SK-N-MC (cell line): Measurements from ENCODE around the gene TUBB4A.

Experiments
- DNase-seq: peaks from one replicate; pipeline ENCODE4 v3.0.0-alpha.2; 2011; ENCODE audit warnings: low read depth, low spot score
- H3K27ac ChIP-seq: fragments of 200-600 bp; sonication (generic); 2 replicates; pipeline ENCODE4 v1.5.1; 2016; ENCODE audit warnings: mixed run types
- H3K36me3 ChIP-seq: fragments of 200-600 bp; sonication (generic); 2 replicates; pipeline ENCODE4 v1.6.1; 2017; ENCODE audit warnings: antibody characterized with exemption, low read length, mixed read lengths; ENCODE audit not compliant: insufficient read depth
- H3K4me3 ChIP-seq: fragments of 200-600 bp; sonication (generic); 2 replicates; pipeline ENCODE4 v1.5.1; 2016
- H3K9ac ChIP-seq: fragments of 200-600 bp; sonication (generic); 2 replicates; pipeline ENCODE4 v1.8.0; 2017; ENCODE audit warnings: mixed run types, mixed read lengths; ENCODE audit not compliant: insufficient read length
- H3K9me3 ChIP-seq: fragments of 200-600 bp; sonication (generic); 2 replicates; pipeline ENCODE4 v1.6.1; 2017; ENCODE audit warnings: low read depth, mild to moderate bottlenecking, antibody characterized with exemption, low read length, moderate library complexity, mixed read lengths
- EZH2 ChIP-seq: fragments of 200-600 bp; sonication (generic); IDR thresholded peaks from one replicate; pipeline ENCODE4 v1.6.1; 2017; ENCODE audit warnings: antibody characterized with exemption
- FOXP2 ChIP-seq: optimal IDR thresholded peaks from 2 replicates; pipeline ENCODE3; 2011; ENCODE audit warnings: mild to moderate bottlenecking, moderate library complexity; ENCODE audit not compliant: insufficient read depth; ENCODE audit errors: extremely low read length, control extremely low read depth
- POLR2AphosphoS5 ChIP-seq: IDR thresholded peaks from 2 replicates; pipeline ENCODE4 v1.6.1; 2012; ENCODE audit warnings: mild to moderate bottlenecking, low read depth, low read length, borderline replicate concordance

Gene TUBB4A

GRCh38 chr19:6471076-6471475 lies 31.0 kb downstream of the TUBB4A start:
- Histone ChIP-seq H3K36me3 (no peaks in the 10 kb centered on the region), H3K4me3 (no peak overlapping the region), H3K27ac (no peak overlapping the region), H3K9me3 (no peaks in the 10 kb centered on the region), H3K9ac (no peak overlapping the region)
- DNase-seq: no peak
- TF ChIP-seq EZH2: no peak
- no peak for TF ChIP-seq FOXP2
- TF ChIP-seq POLR2AphosphoS5: no peak

- no peaks in the 10 kb centered on the region for H3K36me3 ChIP-seq
- no peak overlapping the region for H3K27ac ChIP-seq
- no peak for DNase-seq
- H3K9ac ChIP-seq: no peak overlapping the region
- H3K4me3 ChIP-seq: no peak overlapping the region
- no peak for TF ChIP-seq EZH2
- no peak for TF ChIP-seq POLR2AphosphoS5
- TF ChIP-seq FOXP2: no peak
- no peaks in the 10 kb centered on the region for H3K9me3 ChIP-seq
These were observed 31.9 kb downstream of the TUBB4A start for GRCh38 chr19:6470173-6470572.

GRCh38 chr19:6467384-6467783 lies 34.7 kb downstream of the TUBB4A start:
- Histone ChIP-seq H3K4me3 (no peak overlapping the region), H3K9ac (no peak overlapping the region), H3K36me3 (no peaks in the 10 kb centered on the region), H3K9me3 (no peaks in the 10 kb centered on the region), H3K27ac (no peak overlapping the region)
- DNase-seq: no peak
- TF ChIP-seq FOXP2: no peak
- no peak for TF ChIP-seq EZH2
- TF ChIP-seq POLR2AphosphoS5: no peak

GRCh38 chr19:6466526-6467248 lies 35.4 kb downstream of the TUBB4A start:
- Histone ChIP-seq H3K9ac (no peak overlapping the region), H3K36me3 (no peaks in the 10 kb centered on the region), H3K4me3 (no peak overlapping the region), H3K9me3 (no peaks in the 10 kb centered on the region), H3K27ac (no peak overlapping the region)
- no peak for DNase-seq
- TF ChIP-seq EZH2: no peak
- no peak for TF ChIP-seq FOXP2
- no peak for TF ChIP-seq POLR2AphosphoS5

- TF ChIP-seq POLR2AphosphoS5 (no peak), FOXP2 (no peak), EZH2 (no peak)
- Histone ChIP-seq H3K9ac (no peak overlapping the region), H3K36me3 (no peaks in the 10 kb centered on the region), H3K27ac (no peak overlapping the region), H3K9me3 (no peaks in the 10 kb centered on the region), H3K4me3 (no peak overlapping the region)
- DNase-seq: no peak
These were observed 36.4 kb downstream of the TUBB4A start for GRCh38 chr19:6465663-6466062.

GRCh38 chr19:6465006-6465405 lies 37.1 kb downstream of the TUBB4A start:
- no peak for DNase-seq
- Histone ChIP-seq H3K4me3 (no peak overlapping the region), H3K9ac (no peak overlapping the region), H3K36me3 (no peaks in the 10 kb centered on the region), H3K27ac (no peak overlapping the region), H3K9me3 (no peaks in the 10 kb centered on the region)
- TF ChIP-seq EZH2 (no peak), POLR2AphosphoS5 (no peak), FOXP2 (no peak)

- no peak within 1 kb of the TSS for H3K4me3 ChIP-seq
- TF ChIP-seq FOXP2 (no peak), EZH2 (no peak), POLR2AphosphoS5 (no peak)
- no peak within 1 kb of the TSS for H3K27ac ChIP-seq
- no peaks in the 10 kb centered on the region for H3K36me3 ChIP-seq
- DNase-seq: no peak
- H3K9ac ChIP-seq: no peak within 1 kb of the TSS
- no peaks in the 10 kb centered on the region for H3K9me3 ChIP-seq
These were observed 37.8 kb downstream of the TUBB4A start, which contains the start of gene CRB3 for GRCh38 chr19:6464070-6464873. CRB3 (plus strand) TSS chr19:6464271; CDS start chr19:6464702, 431 bp downstream.

- DNase-seq: peak; percentile 88
- H3K9ac ChIP-seq: peak overlapping the region; percentile 71
- H3K36me3 ChIP-seq: peaks cover 4% of the 10 kb centered on the region; the same call in 1 of the 2 replicates
- H3K27ac ChIP-seq: no peak overlapping the region
- no peaks in the 10 kb centered on the region for H3K9me3 ChIP-seq
- peak overlapping the region; percentile 85 for H3K4me3 ChIP-seq
- TF ChIP-seq FOXP2: no peak
- TF ChIP-seq EZH2: no peak
- no peak for TF ChIP-seq POLR2AphosphoS5
These were observed 41.8 kb downstream of the TUBB4A start for GRCh38 chr19:6460099-6460884.
